Loucy (cell line): ENCODE data around the gene SEMA6A.

ENCODE experiments used
- H2AFZ ChIP-seq: fragments of 200-600 bp; sonication (generic); 2 replicates; pipeline ENCODE4 v1.6.0; 2016; ENCODE audit warnings: antibody characterized with exemption, mild to moderate bottlenecking, low read length, moderate library complexity
- H3F3A ChIP-seq: fragments of 200-600 bp; 2 replicates; pipeline ENCODE4 v1.6.0; 2016; ENCODE audit warnings: antibody characterized with exemption, low read depth, mild to moderate bottlenecking
- H3K27me3 ChIP-seq: fragments of 200-600 bp; sonication (generic); 2 replicates; pipeline ENCODE4 v1.6.1; 2014; ENCODE audit warnings: low read length, mild to moderate bottlenecking; ENCODE audit not compliant: insufficient read depth, poor library complexity, severe bottlenecking
- H3K36me3 ChIP-seq: fragments of 200-600 bp; sonication (generic); 2 replicates; pipeline ENCODE4 v1.6.1; 2016; ENCODE audit warnings: low read length; ENCODE audit not compliant: insufficient read depth
- H3K4me1 ChIP-seq: fragments of 200-600 bp; sonication (generic); 2 replicates; pipeline ENCODE4 v1.5.1; 2014; ENCODE audit warnings: low read length, mild to moderate bottlenecking; ENCODE audit not compliant: insufficient read depth, poor library complexity, severe bottlenecking
- H3K4me2 ChIP-seq: fragments of 200-600 bp; sonication (generic); 2 replicates; pipeline ENCODE4 v1.6.0; 2014; ENCODE audit warnings: antibody characterized with exemption, low read length, low read depth, mild to moderate bottlenecking; ENCODE audit not compliant: poor library complexity, severe bottlenecking
- H3K4me3 ChIP-seq: fragments of 200-600 bp; sonication (generic); 2 replicates; pipeline ENCODE4 v1.5.1; 2014; ENCODE audit warnings: low read length, mild to moderate bottlenecking, mixed read lengths; ENCODE audit not compliant: poor library complexity, severe bottlenecking
- H3K79me2 ChIP-seq: fragments of 200-600 bp; sonication (generic); 2 replicates; pipeline ENCODE4 v1.6.1; 2014; ENCODE audit warnings: low read length; ENCODE audit not compliant: insufficient read depth
- H3K9ac ChIP-seq: fragments of 200-600 bp; sonication (generic); 2 replicates; pipeline ENCODE4 v1.6.0; 2014; ENCODE audit warnings: mild to moderate bottlenecking, low read depth, low read length, moderate library complexity; ENCODE audit not compliant: poor library complexity, severe bottlenecking
- H3K9me2 ChIP-seq: fragments of 200-600 bp; sonication (generic); replicated peaks from 2 replicates; pipeline ENCODE4 v1.6.1; 2016; ENCODE audit warnings: low read depth, low read length, mixed read lengths
- H3K9me3 ChIP-seq: fragments of 200-600 bp; sonication (generic); 2 replicates; pipeline ENCODE4 v1.6.1; 2014; ENCODE audit warnings: mild to moderate bottlenecking, antibody characterized with exemption, low read length, low read depth; ENCODE audit not compliant: insufficient read depth
- H4K20me1 ChIP-seq: fragments of 200-600 bp; sonication (generic); 2 replicates; pipeline ENCODE4 v1.6.0; 2014; ENCODE audit warnings: antibody characterized with exemption, low read length, mild to moderate bottlenecking; ENCODE audit not compliant: insufficient read depth, poor library complexity, severe bottlenecking
- CTCF ChIP-seq: fragments of 200-600 bp; sonication (generic); conservative IDR thresholded peaks from 2 replicates; pipeline ENCODE4 v1.5.1; 2014; ENCODE audit warnings: mild to moderate bottlenecking, antibody characterized with exemption, low read length
- EZH2phosphoT487 ChIP-seq: fragments of 200-600 bp; IDR thresholded peaks from 2 replicates; pipeline ENCODE4 v1.6.1; 2018; ENCODE audit warnings: antibody characterized with exemption, mild to moderate bottlenecking, moderate library complexity, borderline replicate concordance

SEMA6A gene

GRCh38 chr5:116574367-116575325 lies at the start of gene SEMA6A:
SEMA6A (minus strand) TSS chr5:116574823; CDS start chr5:116504944, 69,879 bp downstream.
- peak within 1 kb of the TSS; percentile 77 for H3K4me3 ChIP-seq

GRCh38 chr5:116622375-116623050 lies 47.9 kb upstream of the SEMA6A start:
- Histone ChIP-seq H3K9me2 (no peaks in the 10 kb centered on the region), H3K4me2 (no peak overlapping the region), H4K20me1 (no peaks in the 10 kb centered on the region), H3K79me2 (no peaks in the 10 kb centered on the region), H2AFZ (no peak overlapping the region), H3K4me3 (no peak overlapping the region), H3K27me3 (no peaks in the 10 kb centered on the region), H3K9ac (no peak overlapping the region), H3K4me1 (no peaks in the 10 kb centered on the region), H3F3A (no peaks in the 10 kb centered on the region), H3K36me3 (no peaks in the 10 kb centered on the region), H3K9me3 (no peaks in the 10 kb centered on the region)
- no peak for TF ChIP-seq CTCF
- no peak for TF ChIP-seq EZH2phosphoT487

More at GRCh38 chr5:116574367-116575325, at the start of gene SEMA6A:
- Histone ChIP-seq H4K20me1 (no peaks in the 10 kb centered on the region), H3K36me3 (no peaks in the 10 kb centered on the region), H3K9ac (no peak within 1 kb of the TSS), H3K4me2 (peak within 1 kb of the TSS; percentile 96), H3K9me2 (no peaks in the 10 kb centered on the region), H3F3A (no peaks in the 10 kb centered on the region), H3K27me3 (peaks cover 28% of the 10 kb centered on the region), H3K9me3 (no peaks in the 10 kb centered on the region), H3K4me1 (peaks cover 17% of the 10 kb centered on the region), H2AFZ (peak within 1 kb of the TSS; percentile 77), H3K79me2 (no peaks in the 10 kb centered on the region)
- TF ChIP-seq EZH2phosphoT487 = no peak
- no peak for TF ChIP-seq CTCF

GRCh38 chr5:116621599-116621998 lies 47.0 kb upstream of the SEMA6A start:
- H3K4me2 ChIP-seq = no peak overlapping the region
- no peaks in the 10 kb centered on the region for H3K9me3 ChIP-seq
- H3K4me1 ChIP-seq = no peaks in the 10 kb centered on the region
- no peak overlapping the region for H3K4me3 ChIP-seq
- no peaks in the 10 kb centered on the region for H3K36me3 ChIP-seq
- H4K20me1 ChIP-seq = no peaks in the 10 kb centered on the region
- no peaks in the 10 kb centered on the region for H3K9me2 ChIP-seq
- TF ChIP-seq CTCF (no peak), EZH2phosphoT487 (no peak)
- H2AFZ ChIP-seq = no peak overlapping the region
- H3K27me3 ChIP-seq = no peaks in the 10 kb centered on the region
- H3K79me2 ChIP-seq = no peaks in the 10 kb centered on the region
- no peaks in the 10 kb centered on the region for H3F3A ChIP-seq
- no peak overlapping the region for H3K9ac ChIP-seq
